GM19240 (cell line): ENCODE results near the gene RBMS1.

Experiments used
- DNase-seq: peaks from one replicate; pipeline ENCODE4 v3.0.0; 2011; ENCODE audit warnings: low spot score; ENCODE audit not compliant: insufficient read length

Gene RBMS1

DNA sequence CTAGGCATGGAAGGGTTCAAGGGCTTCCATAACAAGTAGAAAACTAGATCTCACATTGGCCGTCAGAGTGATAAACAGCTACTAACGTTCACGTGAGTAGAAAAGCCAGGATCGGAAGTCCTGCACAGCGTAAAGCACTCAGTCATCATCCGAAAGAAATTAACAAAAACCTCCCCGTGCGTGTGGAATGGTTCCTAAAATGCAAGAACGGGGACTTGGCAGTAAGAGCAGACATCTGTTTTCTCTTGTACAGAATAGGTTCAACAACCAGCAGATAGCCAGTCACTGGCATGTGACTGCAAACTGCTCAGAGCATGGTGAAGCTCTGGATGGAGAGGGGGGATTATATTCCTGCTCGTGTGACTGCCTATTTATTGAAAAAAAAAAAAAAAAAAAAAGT, 186.6 kb downstream of the RBMS1 start:
- no peak for DNase-seq

DNA sequence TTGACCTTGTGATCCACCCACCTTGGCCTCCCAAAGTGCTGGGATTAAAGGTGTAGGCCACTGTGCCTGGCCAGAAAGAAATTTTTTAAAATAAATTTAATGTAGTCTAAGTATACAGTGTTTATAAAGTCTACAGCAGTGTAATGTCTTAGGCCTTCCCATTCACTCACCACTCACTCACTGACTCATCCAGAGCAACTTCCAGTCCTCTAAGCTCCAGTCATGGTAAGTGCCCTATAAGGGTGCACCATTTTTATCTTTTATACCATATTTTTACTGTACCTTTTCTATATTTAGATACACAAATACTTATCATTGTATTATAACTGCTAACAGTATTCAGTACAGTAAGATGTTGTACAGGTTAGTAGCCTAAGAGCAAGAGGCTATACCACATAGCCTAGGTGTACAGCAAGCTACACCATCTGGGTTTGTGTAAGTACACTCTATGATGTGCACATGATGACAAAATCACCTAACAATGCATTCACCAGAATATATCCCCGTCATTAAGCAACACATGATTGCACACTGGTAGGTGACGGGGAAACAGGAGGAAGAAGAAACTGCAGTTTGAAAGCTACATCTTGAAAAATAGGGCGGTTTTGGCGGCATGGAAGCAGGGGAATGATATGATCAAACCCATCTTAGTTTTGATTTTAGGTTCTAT, 188.4 kb downstream of the RBMS1 start:
- DNase-seq: no peak

DNA sequence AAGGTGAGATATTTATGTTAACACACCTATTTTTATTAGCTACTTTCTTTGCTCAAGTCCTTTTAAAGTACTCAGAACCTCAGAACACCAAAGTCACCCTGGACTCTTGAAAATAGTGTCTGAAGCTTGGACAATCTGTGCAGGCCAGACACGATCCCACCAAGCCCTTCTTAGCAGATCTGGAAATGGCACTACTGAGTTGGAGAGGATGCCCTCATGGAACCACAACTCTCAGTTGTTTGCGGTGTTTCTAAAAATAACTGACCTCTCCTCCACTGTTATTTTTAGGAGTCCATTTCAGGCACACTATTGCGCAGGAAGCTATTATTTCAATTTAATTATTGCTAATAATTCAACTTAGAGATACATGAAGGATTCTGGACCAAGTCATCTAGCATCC, 190.1 kb downstream of the RBMS1 start:
- DNase-seq: no peak

DNA sequence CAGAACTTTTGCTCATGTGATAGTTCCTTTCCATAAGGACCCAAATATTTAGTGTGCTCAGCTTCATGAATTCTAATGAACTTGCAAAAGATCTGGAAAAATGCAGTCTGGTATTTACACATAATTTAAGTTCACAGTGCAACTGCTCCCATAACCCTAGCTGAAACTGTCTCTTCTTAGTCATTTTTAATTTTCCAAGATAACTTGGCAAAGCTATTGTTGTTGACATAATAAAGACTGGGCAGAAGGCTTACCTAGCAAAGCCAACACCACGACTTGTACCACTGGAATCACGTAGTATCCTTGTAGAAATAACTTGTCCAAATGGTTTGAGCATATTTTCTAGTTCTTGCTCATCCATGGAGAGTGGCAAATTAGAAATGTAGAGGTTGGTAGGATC, 190.5 kb downstream of the RBMS1 start:
- DNase-seq: no peak

DNA sequence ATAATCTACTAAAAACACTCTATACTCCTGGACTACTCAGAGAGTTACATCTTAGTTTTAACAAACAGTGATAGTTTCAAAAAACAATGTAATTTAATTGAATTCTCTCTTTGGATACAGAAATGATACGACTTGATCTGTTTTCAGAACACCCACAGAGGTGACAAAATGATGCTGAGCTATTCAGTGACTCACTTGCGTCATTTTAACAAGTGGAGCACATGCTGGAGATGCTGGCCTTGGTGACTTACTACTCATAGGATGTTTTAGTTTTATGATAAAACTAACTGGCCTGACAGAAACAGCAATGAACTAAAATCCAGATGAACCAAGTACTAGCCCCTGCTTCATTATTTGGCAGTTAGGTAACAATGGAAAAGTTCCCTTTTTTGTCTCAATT, 192.2 kb downstream of the RBMS1 start:
- no peak for DNase-seq

DNA sequence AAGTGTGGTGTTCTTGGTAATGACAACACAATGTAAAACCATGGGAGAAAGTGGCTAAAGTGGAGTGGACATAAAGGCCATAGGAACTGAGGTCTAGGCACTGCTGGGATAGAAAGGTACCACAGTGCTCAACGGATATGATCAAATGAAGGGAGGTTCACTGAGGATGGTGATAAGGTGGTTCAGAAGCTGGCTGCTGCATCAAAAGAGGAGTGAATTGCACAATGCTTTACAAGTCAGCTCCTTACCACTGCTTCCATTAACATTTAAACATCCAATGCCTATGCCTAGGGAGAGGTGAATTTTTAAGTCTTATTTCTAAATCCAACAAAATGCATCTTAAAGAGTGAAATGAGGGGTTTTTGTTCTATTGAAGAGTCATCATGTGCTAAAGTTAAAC, 193.4 kb downstream of the RBMS1 start:
- DNase-seq: no peak

DNA sequence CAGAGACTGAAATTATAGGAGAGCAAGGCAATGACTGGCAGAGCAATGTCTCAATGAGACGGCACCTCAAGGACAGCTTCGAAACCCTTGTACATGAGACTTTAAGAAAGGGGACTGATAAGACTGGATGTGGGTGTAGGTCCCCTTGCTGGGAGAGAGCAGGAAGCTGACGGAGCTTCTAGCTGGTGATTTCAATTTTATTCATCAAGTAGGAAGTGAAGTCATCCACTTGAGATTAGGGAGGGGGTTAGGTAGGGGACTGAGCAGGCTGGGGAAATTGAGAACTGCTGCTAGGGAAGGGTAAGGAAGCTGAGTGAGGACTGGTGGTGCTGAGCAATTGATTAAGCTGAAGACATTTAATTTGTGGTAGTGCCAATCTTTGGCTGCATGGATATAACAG, 194.1 kb downstream of the RBMS1 start:
- DNase-seq: no peak

DNA sequence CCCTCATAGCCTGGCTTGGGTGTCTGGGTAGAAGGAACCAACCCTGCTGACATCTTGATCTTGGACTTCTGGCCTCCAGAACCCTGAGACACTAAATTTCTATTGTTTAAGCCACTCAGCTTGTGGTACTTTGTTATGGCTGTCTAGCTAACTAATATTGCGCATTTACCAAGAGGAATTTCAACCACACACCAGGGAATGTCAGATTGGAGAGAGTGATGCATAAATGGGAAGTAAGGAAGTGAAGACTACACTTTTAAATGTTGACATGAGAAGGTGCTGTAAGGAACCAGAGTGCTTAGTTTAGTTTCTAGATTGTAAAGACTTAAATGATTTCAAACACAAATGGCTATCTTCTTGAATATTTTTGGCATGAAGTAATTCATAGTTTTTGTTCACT, 194.6 kb downstream of the RBMS1 start:
- no peak for DNase-seq

DNA sequence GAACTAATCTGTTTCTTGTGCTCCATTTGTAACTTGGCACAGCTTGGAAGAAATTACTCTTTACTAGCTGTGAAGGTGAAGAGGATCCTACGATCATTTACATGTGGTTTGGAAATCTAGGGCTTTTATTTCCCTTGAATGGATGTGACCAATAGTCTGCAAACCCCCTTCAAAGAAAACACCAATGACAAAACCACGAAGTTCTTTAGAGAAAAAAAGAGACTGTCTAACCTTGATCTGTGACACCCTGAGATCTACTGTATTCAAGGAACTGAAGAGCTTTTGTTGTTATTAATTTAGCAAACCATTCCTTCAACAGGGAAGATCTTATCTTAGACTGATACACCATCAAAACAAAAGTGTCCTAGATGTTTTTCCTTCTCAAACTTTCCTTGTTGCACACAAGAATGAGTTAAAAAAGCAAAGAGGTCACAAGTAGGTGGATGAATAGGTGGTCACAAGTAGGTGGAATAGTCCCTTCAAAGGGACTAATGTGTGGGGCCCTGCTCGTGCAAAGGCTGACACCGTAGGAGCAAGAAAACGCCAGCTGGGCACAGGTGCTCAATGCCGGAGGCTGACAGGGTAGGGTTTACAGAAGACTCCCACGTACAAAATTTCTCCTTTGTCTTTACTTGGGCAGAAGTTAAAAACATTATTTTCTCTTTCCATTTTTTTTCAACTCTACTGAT, 197.9 kb downstream of the RBMS1 start:
- DNase-seq: no peak

DNA sequence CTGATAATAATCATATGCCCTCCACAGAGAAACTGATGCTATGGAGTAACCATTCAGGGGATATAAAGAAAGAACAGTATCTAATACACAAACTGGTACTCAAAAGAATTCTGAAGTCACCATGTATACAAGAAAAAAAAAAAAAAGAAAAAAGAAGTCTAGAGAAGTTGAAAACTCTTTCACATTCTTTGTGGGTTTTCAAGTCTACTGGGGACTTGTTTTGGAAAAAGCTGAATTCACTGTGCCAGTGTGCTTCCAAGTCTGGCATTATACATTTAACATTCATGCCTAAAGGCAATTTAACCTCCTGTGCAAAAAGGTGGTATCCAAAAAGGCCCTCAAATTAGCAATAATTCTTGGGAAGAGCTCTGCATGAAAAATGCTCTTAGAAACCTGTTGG, 198.7 kb downstream of the RBMS1 start:
- DNase-seq: no peak

DNA sequence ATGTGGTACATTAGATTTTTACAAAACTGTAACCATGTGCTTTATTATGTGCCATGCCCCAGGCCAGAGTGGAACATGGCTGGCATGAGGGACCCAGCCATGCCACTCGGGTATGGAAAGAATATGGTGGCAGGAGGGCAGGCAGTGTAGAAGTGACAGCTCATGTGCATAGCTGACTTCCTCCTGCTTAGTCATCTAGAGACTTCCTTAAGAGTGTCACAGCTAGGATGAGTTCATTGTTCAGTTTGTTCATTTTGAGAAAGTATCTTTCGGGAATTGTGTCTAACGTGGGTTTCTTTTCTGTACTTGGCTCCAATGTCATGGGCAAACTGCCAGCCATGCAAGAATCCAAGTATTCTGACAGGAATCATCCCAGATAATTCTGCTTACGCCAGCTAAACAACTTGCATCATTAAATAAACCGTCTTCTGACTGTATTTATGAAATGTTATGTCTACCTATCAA, 199.2 kb downstream of the RBMS1 start:
- no peak for DNase-seq

DNA sequence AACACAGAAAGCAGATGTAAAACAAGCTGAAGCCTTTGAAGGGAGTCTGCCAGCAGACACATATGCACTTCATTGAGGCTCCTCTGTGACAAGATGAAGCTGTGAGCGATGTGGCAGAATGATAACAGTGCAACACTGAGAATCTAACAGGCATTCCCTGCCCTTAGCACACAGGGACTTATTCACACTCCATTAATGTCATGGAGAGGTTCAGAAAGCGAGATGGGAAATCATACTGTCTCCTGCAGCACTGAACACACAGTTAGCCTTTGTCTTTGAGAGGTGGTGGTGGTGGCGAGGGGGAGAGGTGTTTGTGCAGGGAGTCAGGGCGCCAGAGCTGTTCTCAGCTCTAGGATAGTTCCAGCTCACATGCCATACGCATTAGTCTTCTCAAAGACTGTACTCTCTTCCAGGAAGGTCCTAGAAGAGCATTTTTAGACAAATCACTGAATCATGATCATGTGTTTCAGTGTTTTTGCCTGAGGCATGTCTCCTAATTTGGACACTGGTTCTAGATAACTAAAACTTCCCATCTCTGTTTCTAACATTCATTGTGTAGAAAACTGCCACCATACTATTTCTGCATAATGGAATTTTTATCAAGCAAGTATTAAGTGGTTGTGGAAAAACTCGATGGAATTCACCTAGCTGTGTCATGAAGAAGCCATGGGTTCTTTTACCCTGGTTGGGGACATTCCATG, 200.1 kb downstream of the RBMS1 start:
- no peak for DNase-seq

DNA sequence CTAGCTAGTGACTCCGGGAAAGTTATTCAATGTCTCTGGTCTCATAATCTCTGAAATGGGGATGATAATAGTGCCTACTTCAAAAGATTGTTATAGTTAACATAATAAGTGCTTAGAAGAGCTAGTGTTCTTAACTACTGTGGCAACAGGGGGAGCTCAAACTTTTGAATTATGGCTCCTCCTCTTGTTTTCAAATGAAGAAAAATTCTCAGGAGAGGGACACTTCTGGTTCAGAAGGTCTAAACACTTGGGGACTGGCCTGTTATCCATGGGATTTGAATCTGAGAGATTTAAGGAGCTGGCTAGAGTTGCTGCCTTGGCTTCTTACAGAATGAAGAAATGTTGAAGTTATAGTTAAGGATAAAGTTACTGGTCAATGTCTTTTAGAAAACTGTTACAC, 201.4 kb downstream of the RBMS1 start:
- DNase-seq: no peak

DNA sequence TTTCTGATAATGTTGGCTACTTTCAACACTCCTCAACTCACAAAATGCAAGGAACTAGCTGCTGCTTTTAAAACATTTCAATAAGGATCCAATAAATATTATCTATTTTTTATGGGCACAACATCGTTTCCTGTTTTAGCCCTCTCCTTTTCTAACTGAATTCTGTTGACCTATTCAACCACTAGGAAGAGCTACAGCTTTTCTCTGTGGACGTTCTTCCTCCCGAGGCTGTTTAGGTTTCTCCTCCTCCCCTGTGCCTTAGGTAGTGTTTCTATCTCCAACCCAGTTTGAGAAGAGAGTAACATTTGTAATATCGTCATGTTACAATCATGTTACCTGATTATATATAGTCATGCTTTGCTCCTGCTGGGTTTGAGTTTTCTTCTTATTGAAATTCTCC, 202.2 kb downstream of the RBMS1 start:
- DNase-seq: no peak

DNA sequence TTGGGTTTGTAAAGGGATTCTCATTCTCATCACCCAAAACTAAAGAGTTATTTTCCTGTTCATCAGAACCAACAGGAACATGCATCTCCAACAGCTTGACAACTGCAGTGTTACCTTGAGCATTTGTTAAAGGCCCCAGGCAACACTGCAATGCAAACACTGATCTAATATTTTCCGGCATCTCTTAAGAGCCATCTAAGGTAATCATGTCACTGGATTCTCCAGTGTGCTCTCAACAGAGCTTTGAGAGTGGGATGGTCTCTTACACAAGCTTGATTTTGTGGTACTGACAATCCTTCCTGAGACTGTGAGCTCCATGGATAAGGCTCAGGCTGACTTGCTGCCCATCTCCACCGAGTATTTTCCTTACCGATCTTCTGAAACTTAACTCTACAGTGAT, 203.0 kb downstream of the RBMS1 start:
- no peak for DNase-seq

DNA sequence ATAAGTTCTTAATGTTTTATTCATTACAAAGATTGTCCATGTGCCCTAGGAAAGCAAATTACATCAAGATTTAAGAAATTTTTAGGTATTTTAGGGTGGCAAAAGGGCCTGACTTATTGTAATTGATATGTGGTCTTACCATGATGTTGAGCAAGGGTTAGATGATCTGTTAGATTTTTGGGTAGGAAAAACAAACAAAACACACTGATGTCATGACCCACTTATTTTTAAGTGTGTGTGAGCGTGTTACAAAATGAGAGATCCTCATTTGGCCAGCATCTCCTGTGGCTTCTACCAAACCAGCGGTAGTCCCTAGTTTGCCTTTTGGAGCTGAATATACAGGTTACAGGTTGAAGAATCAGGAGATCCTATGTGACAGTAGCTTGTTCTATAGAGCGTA, 203.8 kb downstream of the RBMS1 start:
- DNase-seq: no peak

DNA sequence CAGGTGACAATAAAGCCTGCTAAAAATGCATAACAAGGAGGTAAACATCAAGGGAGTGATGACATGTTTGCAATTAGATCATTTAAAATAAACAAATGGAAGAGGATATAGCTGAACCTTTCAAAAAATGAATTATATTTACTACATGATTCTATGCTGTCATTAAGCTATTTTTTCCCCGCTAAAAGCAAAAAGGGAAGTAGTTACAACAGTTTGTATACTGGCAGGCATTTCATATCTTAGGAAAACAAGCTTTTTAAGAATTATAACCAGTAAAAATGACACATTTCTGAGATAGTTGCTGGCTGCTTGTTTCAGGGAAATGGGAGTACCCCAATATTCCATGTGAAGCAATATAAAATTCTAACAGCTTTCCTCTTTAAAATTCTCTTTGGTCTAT, 204.5 kb downstream of the RBMS1 start:
- no peak for DNase-seq

DNA sequence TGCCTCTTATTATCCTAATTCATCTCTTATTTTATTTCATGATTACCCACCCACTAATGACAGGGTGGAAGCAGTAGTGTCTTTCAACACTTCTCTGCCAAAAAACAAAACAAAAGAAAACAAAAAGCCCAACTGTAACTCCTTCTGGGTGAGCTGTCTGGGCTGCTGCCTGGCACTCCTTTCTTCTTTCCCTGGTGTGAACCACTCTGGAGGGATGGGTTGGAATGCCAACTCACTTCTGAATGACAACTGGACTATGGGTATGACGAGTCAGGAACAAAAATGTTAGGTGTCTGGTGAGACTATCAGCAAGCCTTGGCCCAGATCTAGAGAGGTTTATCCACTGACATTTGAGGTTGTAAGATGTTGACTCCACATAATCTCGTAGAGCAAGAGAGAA, 205.3 kb downstream of the RBMS1 start:
- no peak for DNase-seq

DNA sequence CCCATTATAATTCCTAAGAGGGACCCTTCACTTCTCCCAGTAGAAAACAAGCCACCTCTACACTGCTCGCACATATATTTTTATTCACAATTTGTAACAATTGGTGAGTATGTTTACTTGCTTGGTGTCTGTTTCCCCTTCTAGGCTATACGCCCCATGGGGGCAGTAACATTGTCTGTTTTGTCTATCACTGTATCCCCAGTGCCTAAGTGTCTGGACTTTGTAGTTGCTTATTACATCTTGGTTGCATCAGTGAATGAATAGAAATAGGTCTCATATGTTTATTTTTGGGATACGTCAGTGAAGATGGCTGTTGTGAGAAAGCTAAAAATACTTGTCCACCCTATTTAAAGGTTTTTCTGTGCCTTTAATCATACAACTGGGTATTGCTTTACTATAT, 206.1 kb downstream of the RBMS1 start:
- no peak for DNase-seq

DNA sequence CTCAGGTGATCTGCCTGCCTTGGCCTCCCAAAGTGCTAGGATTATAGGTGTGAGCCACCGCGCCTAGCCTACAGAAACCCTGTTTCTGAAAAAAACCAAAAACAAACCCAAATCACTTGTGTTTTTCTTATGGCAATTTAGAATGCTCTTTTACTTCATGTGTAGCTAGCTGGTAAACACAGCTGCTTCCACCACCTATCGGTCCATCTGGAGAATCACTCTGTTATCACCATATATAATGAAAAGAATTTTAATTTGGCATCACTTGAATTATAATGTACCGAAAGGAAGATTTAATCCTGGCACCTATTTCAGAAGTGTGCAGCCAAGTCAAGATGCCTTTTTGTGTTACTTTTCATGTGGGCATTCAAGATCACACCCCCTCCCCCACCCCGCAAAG, 207.1 kb downstream of the RBMS1 start:
- no peak for DNase-seq

DNA sequence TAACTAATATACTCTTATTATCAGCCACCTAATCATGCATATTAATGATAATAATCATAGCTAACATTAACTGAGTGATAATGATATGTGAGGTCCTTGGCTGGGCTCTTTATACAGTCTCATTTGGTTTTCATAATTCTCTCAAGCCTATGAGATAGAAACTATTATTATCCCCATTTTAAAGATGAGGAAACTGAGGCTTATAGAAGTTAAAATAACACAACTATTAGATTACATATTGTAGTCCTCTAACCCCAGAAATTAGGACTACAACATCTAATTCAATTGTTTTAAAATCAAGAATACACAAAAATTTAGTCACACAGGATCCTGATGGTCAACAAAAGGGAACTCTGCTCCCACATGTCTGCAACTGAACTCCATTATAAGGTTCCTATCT, 209.9 kb downstream of the RBMS1 start:
- no peak for DNase-seq

DNA sequence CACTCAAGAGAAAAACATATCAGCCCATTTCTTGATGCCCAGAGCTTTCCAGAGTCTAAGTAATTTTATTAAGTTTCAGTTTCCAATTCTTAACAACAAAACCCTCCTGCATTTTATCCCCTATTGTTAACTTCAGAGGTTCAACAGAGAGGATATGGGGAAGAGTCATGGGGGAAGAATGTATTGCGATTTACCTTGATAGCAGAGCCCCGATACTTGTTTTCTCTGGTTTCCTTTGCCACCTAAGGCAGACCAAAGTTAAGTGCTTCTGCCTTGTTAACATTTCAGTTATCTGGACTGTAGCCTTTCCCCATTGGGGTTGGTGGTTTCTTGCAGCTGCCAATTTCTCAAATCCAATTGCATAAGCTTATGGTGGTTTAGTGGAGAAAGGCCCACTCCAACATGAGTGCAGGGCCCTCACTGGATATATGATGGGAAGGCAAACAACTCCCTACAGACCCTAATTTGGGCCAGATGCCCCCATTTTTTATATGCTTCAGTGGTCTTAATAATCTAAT, 211.5 kb downstream of the RBMS1 start:
- DNase-seq: no peak

DNA sequence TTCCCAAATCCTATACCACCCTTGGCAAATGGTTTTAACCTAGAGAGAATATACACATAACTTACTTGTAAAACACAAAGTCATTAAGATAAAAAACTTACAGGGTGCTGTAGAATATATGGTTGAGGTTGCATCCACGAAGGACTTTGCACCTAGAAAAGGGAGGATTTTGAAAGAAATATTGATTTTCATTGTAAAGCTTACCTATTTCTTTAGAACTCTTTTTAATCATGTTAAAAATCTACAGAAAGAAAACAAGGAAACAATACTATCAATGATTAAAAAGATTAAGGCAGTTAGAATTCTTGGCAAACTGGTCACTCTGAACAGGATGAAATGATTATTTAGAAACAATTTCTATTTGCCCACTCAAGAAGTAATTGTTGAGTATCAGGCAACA, 212.4 kb downstream of the RBMS1 start:
- no peak for DNase-seq
